ENCODE results near the gene DYNLT1.

Gene DYNLT1

DNA sequence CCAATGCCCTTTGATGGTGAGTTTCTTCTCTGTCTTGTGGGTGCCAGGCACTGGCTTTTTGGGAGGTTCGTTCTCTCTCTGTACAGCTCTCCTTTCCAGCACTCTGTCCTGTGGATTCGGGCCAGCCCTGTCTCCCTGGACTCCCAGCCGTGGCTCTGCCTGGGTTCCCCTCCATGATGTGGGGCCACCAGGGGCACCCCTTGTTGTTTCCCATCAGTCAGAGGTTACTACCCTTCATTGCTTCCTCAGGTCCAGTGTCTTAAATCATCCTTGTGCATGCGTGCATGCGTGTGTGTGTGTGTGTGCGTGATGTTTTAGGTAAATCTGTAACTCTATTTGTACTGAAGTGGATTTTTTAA is 40.5 kb downstream of the DYNLT1 start:
- H4K20me1 ChIP-seq, result peaks cover 9% of the 10 kb centered on the region; the same call in 1 of the 2 replicates
- peaks cover 70% of the 10 kb centered on the region for H3K36me3 ChIP-seq
- H3K4me1 ChIP-seq, result no peaks in the 10 kb centered on the region
- H3K9me3 ChIP-seq, result no peaks in the 10 kb centered on the region
- no peaks in the 10 kb centered on the region for H3K27me3 ChIP-seq
- no peak overlapping the region for H3K9ac ChIP-seq
- no peak overlapping the region for H3K4me2 ChIP-seq
- no peak overlapping the region for H3K27ac ChIP-seq
- H3K4me3 ChIP-seq, result no peak overlapping the region
- no peak for TF ChIP-seq Cebpa-rat (IDR thresholded peaks at IDR 0.05)

DNA sequence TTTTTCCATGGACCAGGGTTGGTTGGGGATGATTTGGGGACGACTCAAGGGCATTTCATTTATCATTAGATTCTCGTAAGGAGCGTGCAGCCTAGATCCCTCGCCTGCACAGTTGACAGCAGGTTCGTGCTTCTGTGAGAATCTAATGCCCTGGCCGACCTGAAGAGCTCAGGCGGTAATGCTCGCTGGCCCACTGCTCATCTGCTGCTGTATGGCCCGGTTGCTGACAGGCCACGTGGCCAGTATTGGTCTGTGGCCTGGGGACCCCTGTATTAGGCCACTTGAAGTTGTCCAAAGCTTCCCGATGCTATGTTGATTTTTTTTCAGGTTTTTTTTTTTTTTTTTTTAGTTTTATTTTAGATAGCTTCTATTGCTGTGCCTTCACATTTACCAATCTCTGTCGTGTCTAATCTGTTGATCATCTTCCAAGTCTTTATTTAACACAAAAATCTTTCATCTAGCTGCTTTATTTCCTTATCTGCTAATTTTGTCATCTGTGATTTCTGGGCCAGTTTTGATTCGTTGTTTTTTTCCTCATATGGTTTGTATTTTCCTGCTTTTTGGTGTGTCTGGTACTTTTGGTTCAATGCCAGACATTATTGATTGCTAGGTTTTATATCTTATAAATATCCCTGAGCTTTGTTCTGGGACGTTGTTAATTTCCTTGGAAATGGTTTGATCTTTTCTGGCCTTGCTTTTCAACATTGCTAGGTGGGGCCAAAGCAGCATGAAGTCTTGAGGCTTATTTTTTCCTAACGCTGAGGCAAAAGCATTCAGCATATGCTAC is 41.1 kb downstream of the DYNLT1 start:
- H3K36me3 ChIP-seq, result peaks cover 69% of the 10 kb centered on the region
- H3K9ac ChIP-seq, result no peak overlapping the region
- no peaks in the 10 kb centered on the region for H3K4me1 ChIP-seq
- no peak for TF ChIP-seq Cebpa-rat (IDR thresholded peaks at IDR 0.05)
- no peaks in the 10 kb centered on the region for H3K9me3 ChIP-seq
- peaks cover 9% of the 10 kb centered on the region; the same call in 1 of the 2 replicates for H4K20me1 ChIP-seq
- no peak overlapping the region for H3K4me2 ChIP-seq
- H3K4me3 ChIP-seq, result no peak overlapping the region
- no peak overlapping the region for H3K27ac ChIP-seq
- H3K27me3 ChIP-seq, result no peaks in the 10 kb centered on the region

DNA sequence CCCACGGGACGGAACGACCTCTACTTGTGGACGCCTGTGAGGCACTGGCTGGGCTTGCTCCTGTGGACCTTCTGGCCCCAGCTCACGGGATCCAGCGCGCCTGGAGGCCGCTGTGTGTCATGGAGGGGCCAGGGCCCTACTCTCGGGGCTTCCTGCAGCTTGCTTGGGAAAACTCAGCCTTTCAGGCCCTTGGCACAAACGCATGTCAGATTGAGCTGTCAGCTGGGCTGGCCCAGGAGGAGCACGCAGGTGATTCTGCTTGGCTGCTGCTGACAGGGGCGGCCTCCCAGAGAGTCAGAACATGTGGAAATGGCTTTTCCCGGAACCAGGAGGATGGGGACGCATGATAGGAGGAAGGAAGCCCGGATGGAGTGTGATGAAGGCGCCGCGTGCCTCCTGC is 44.9 kb downstream of the DYNLT1 start:
- H3K27ac ChIP-seq, result no peak overlapping the region
- H3K9me3 ChIP-seq, result no peaks in the 10 kb centered on the region
- TF ChIP-seq Cebpa-rat (IDR thresholded peaks at IDR 0.05), result no peak
- H4K20me1 ChIP-seq, result peaks cover 9% of the 10 kb centered on the region; the same call in 1 of the 2 replicates
- peaks cover 61% of the 10 kb centered on the region for H3K36me3 ChIP-seq
- no peak overlapping the region for H3K4me2 ChIP-seq
- H3K27me3 ChIP-seq, result no peaks in the 10 kb centered on the region
- no peak overlapping the region for H3K4me3 ChIP-seq
- peaks cover 18% of the 10 kb centered on the region for H3K4me1 ChIP-seq
- H3K9ac ChIP-seq, result no peak overlapping the region

DNA sequence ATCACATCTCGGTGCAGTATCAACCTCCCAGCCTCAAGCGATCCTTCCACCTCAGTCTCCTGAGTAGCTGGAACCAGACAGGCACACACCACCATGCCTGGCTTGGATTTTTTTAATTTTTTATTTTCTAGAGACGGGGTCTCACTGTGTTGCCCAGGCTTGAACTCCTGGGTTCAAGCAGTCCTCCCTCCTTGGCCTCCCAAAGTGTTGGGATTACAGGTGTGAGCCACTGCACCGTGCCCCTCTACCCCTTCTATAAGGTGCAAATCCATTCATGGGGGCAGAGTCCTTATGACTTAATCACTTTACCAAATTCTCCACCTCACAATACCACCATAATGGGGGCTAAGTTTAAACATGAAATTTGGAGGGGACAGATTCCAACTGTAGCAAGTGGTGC is 47.0 kb downstream of the DYNLT1 start:
- peak overlapping the region; percentile 62 for H3K4me2 ChIP-seq
- H3K4me3 ChIP-seq, result no peak overlapping the region
- peaks cover 69% of the 10 kb centered on the region for H3K36me3 ChIP-seq
- no peak for TF ChIP-seq Cebpa-rat (IDR thresholded peaks at IDR 0.05)
- peaks cover 19% of the 10 kb centered on the region for H3K4me1 ChIP-seq
- H3K27me3 ChIP-seq, result no peaks in the 10 kb centered on the region
- H3K27ac ChIP-seq, result peak overlapping the region; percentile 60
- H3K9me3 ChIP-seq, result no peaks in the 10 kb centered on the region
- no peaks in the 10 kb centered on the region for H4K20me1 ChIP-seq
- no peak overlapping the region for H3K9ac ChIP-seq

DNA sequence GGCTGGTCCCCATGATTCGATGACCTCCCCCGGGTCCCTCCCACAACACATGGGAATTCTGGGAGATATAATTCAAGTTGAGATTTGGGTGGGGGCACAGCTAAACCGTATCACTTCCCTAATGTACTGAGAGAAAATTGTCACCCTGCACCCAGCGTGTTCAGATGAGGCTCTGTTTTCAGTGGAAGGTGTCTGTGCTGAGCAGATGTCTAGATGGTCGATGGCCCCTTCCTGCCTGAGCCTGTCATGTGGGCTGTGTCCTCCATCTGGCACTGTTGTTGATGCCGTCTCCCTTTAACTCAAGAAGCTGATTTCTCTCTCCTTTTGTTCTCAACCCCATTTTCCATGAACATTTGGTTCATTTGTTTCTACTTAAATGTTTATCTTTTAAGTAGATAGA is 47.7 kb downstream of the DYNLT1 start:
- H3K36me3 ChIP-seq, result peaks cover 76% of the 10 kb centered on the region

DNA sequence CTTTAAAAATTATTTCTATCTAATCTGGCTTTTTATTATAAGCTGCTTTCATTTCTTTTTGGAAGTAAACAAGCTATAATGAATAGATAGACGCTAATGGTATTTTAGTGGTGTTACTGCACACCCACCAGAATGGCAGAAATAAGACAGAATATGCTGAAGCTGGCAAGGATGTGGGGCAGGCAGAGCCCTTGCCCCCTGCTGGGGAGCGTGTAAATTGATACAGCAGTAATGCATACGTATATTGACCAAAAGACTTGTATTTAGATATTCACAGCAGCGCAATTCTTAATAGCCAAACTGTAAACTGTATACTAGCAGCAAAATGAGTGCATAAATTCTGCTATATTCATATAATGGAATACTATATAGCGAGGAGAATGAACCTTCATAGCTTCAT is 49.3 kb downstream of the DYNLT1 start:
- no peak overlapping the region for H3K4me3 ChIP-seq
- peaks cover 19% of the 10 kb centered on the region; the same call in 1 of the 2 replicates for H4K20me1 ChIP-seq
- no peaks in the 10 kb centered on the region for H3K9me3 ChIP-seq
- H3K4me2 ChIP-seq, result no peak overlapping the region
- no peaks in the 10 kb centered on the region for H3K27me3 ChIP-seq
- peaks cover 75% of the 10 kb centered on the region for H3K36me3 ChIP-seq
- H3K4me1 ChIP-seq, result peaks cover 42% of the 10 kb centered on the region
- H3K27ac ChIP-seq, result no peak overlapping the region
- TF ChIP-seq Cebpa-rat (IDR thresholded peaks at IDR 0.05), result no peak
- H3K9ac ChIP-seq, result no peak overlapping the region

More for the DNA sequence above, 47.7 kb downstream of the DYNLT1 start:
- Histone ChIP-seq H3K9ac (no peak overlapping the region), H3K9me3 (no peaks in the 10 kb centered on the region), H3K4me2 (peak overlapping the region; percentile 62), H3K4me3 (no peak overlapping the region), H3K4me1 (peaks cover 26% of the 10 kb centered on the region), H3K27me3 (no peaks in the 10 kb centered on the region), H4K20me1 (peaks cover 5% of the 10 kb centered on the region; the same call in 1 of the 2 replicates), H3K27ac (peak overlapping the region; percentile 60)
- no peak for TF ChIP-seq Cebpa-rat (IDR thresholded peaks at IDR 0.05)

DNA sequence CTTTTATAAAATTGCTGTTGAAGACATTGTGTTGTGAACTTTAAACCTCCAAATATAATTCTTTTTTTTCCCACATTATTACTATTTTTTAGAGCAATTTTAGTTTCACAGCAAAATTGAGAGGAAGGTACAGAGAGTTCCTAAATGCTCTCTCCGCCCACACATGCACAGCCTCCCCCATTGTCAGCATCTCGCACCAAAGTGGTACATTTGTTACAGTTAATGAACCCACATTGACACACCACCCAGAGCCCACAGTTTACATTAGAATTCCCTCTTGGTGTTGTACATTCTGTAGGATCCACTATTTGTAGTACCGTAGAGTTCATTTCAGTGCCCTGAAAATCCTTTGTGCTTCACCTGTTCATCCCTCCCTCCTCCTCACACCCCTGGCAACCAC is 50.9 kb downstream of the DYNLT1 start:
- Histone ChIP-seq H3K27me3 (no peaks in the 10 kb centered on the region), H3K4me3 (no peak overlapping the region), H4K20me1 (peaks cover 31% of the 10 kb centered on the region), H3K27ac (no peak overlapping the region), H3K4me1 (peaks cover 58% of the 10 kb centered on the region), H3K4me2 (no peak overlapping the region), H3K9ac (no peak overlapping the region), H3K9me3 (no peaks in the 10 kb centered on the region), H3K36me3 (peaks cover 71% of the 10 kb centered on the region)
- TF ChIP-seq Cebpa-rat (IDR thresholded peaks at IDR 0.05), result no peak

DNA sequence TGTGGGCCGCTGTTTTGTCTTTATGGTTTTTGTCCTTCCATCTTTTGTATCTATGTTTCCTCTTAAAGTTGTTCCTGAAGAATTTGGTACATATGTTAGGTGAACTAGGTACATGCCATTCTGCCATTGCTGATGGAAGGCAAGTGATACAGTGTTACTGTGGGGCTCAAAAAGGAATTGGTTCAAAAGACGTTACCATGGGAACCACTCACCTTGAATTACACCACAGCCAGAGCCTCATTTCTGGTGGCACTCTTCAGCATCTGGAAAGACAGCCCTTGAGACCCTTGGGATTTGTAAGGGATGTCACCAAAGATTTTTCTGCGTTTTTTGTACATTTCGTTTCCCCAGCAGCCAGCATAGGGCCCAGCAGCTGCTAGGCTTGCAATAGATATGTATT is 52.7 kb downstream of the DYNLT1 start:
- TF ChIP-seq Cebpa-rat (IDR thresholded peaks at IDR 0.05), result no peak
- Histone ChIP-seq H3K36me3 (peaks cover 75% of the 10 kb centered on the region), H3K4me3 (no peak overlapping the region), H3K4me2 (peak overlapping the region; percentile 75), H3K27me3 (no peaks in the 10 kb centered on the region), H3K9ac (no peak overlapping the region), H4K20me1 (peaks cover 40% of the 10 kb centered on the region), H3K4me1 (peaks cover 58% of the 10 kb centered on the region), H3K27ac (0 out of 2 replicates have a peak overlapping the region, but pooled peaks have one; percentile 8), H3K9me3 (no peaks in the 10 kb centered on the region)

DNA sequence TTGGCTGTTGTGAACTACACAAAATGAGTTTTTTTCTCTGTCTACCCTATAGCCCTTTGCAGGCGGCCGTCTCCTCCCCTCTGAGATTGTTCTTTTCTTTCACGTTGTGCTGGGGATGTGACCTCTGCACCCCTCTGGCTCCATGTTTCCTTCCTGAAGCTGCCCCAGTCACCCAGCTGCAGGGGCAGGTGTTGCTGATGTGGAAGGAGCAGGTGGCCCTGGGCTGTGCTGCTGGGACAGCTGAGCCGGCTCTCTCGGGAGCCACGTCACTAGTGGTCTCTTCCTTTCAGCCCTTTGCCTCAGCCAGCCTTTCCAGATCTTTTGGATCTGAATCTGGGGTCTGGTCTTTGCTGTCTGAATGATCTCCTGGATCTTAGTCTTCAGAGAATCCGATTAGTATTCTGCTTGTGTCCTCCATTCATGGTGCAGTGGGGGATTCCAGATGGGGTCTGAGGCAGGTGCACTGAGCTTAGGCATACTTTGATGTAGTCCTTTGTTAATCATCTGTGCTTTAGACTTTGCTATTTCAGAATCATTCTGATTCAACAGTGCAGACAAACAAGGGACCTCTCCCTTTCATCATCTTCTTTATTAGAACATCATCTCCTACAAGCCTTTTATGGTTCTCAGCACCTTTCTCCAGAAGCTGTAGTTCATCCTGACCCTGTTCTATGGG is 53.3 kb downstream of the DYNLT1 start:
- Histone ChIP-seq H3K27ac (peak overlapping the region; percentile 8; the same call in 1 of the 2 replicates), H3K4me1 (peaks cover 53% of the 10 kb centered on the region), H3K27me3 (no peaks in the 10 kb centered on the region), H3K9ac (no peak overlapping the region), H3K4me3 (no peak overlapping the region), H4K20me1 (peaks cover 40% of the 10 kb centered on the region), H3K4me2 (peak overlapping the region; percentile 75), H3K9me3 (no peaks in the 10 kb centered on the region), H3K36me3 (peaks cover 80% of the 10 kb centered on the region)
- no peak for TF ChIP-seq Cebpa-rat (IDR thresholded peaks at IDR 0.05)

DNA sequence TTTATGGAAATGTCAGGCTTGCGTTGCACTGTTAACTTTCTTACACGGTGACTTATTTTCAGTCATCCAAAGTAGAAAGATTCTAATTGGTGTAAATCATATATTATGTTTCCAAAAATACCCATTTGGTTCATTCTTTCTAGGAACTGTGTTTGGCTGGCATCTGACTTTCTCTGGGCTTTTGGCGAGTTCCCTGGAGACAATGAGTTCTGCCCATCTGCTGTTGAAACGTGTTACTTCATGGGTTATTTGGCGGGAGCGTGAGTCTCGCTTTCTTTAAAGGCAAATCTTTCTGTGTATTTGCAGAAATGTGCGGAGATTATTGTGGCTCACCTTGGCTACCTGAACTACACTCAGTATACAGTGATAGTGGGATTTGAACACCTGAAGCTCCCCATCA is 55.2 kb downstream of the DYNLT1 start:
- H3K4me1 ChIP-seq, result peaks cover 49% of the 10 kb centered on the region
- no peak overlapping the region for H3K9ac ChIP-seq
- peaks cover 84% of the 10 kb centered on the region for H3K36me3 ChIP-seq
- H3K4me3 ChIP-seq, result no peak overlapping the region
- TF ChIP-seq Cebpa-rat (IDR thresholded peaks at IDR 0.05), result no peak
- peak overlapping the region; percentile 75 for H3K4me2 ChIP-seq
- no peak overlapping the region for H3K27ac ChIP-seq
- no peaks in the 10 kb centered on the region for H3K27me3 ChIP-seq
- H3K9me3 ChIP-seq, result no peaks in the 10 kb centered on the region
- H4K20me1 ChIP-seq, result peaks cover 40% of the 10 kb centered on the region
